Measurements from ENCODE around the gene NHSL1.

NHSL1 gene

DNA sequence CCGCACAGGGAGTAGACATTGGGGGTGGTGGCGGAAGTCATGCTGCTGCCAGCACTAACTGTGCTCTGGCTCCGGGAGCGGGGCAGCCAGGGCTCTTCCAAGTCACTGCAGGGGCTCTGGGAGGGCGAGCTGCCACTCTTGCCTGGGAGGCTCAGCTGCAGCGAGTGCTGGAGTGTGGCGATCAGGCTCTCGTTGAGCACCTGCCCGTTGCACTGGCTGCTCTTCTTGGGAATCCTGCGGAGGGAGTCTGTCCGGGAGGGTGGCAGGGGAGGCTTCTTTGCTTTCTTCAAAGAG is 67.3 kb downstream of the NHSL1 start:
- no peak for DNase-seq (ENCODE audit: low spot score)
- TF ChIP-seq, protein P1, sequence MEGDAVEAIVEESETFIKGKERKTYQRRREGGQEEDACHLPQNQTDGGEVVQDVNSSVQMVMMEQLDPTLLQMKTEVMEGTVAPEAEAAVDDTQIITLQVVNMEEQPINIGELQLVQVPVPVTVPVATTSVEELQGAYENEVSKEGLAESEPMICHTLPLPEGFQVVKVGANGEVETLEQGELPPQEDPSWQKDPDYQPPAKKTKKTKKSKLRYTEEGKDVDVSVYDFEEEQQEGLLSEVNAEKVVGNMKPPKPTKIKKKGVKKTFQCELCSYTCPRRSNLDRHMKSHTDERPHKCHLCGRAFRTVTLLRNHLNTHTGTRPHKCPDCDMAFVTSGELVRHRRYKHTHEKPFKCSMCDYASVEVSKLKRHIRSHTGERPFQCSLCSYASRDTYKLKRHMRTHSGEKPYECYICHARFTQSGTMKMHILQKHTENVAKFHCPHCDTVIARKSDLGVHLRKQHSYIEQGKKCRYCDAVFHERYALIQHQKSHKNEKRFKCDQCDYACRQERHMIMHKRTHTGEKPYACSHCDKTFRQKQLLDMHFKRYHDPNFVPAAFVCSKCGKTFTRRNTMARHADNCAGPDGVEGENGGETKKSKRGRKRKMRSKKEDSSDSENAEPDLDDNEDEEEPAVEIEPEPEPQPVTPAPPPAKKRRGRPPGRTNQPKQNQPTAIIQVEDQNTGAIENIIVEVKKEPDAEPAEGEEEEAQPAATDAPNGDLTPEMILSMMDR (IDR thresholded peaks at IDR 0.05; ENCODE audit: extremely low read depth, missing control alignments), result no peak

DNA sequence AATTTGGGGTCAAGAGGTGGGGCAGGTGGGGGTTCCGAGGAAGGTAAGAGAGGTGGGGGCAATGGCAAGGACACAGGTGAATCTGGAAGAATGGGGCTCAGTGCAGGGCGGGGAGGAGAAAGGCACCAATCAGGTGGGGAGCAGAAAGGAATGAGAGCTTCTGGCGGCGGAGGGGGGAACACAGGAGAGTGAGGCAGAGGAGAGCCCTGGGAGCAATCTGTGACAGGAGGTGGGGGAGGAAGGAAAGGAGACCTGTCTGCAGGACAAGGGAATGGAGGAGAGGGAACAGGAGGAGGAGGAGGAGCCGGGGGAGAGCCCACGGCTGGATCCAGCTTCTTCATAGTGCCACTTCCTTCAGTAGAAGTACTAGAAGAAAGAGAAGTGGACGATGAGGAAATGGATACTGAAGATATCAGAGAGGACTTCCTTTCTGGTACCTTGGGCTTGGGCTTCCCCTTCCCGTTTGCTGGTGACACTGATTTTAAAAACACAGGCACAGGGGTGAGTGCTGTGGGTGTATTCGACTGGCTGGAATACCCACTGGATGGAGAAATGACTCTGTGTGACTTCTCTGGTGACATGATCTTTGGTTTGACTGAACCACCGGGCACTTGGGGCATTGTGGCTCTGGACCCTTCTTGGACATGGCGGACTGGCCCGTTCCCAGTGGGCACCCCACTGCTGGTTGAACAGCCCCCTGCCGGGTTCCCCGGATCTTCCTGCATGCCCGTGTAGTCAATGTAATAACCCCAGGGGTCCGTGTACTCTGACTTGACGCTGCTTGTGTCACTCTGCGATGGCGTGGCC is 67.8 kb downstream of the NHSL1 start:
- no peak for DNase-seq (ENCODE audit: low spot score)
- TF ChIP-seq, protein P1 (IDR thresholded peaks at IDR 0.05; ENCODE audit: extremely low read depth, missing control alignments), result no peak

DNA sequence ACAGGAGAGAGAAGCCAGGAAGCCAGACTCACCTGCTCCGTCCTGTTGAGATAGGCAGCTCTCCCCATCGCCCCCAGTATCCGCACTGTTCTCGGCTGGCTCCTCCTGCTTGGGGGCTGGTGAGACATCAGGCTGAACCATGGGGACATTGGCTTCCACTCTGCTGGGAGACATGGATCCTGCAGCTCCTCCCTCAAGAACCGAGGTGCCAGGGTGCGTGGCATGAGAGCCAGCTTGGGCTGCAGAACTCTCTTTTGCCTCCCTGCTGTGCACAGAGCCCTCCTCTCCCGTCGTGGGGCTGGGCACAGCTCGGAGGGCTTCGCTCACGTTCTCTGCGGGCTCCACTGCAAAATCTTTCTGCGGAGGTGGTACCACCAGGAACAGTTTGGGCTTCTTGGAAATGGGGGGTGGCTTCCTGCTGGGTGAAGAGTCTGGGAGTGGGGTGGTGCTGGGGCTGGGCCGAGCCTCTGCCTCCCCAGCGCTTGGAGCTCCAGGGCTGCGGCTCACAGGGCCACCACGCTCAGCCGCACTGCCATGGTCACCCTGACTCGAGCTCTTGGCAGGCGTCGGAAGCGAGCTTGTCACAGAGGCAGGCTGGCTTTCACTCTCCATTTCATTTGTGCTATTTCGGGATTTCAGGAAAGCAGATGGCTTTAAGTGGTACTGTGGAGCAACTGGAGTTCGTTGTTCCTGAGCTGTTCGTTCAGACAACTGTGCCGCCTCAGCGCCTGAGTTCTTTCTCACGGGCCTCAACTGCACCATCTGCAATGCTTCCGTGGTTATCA is 68.7 kb downstream of the NHSL1 start:
- TF ChIP-seq, protein P1 (IDR thresholded peaks at IDR 0.05; ENCODE audit: extremely low read depth, missing control alignments), result no peak
- DNase-seq (ENCODE audit: low spot score), result no peak

GRCh38 chr6:138429761-138430160 is 69.5 kb downstream of the NHSL1 start:
- TF ChIP-seq, protein P1 (IDR thresholded peaks at IDR 0.05; ENCODE audit: extremely low read depth, missing control alignments), result no peak
- DNase-seq (ENCODE audit: low spot score), result no peak

DNA sequence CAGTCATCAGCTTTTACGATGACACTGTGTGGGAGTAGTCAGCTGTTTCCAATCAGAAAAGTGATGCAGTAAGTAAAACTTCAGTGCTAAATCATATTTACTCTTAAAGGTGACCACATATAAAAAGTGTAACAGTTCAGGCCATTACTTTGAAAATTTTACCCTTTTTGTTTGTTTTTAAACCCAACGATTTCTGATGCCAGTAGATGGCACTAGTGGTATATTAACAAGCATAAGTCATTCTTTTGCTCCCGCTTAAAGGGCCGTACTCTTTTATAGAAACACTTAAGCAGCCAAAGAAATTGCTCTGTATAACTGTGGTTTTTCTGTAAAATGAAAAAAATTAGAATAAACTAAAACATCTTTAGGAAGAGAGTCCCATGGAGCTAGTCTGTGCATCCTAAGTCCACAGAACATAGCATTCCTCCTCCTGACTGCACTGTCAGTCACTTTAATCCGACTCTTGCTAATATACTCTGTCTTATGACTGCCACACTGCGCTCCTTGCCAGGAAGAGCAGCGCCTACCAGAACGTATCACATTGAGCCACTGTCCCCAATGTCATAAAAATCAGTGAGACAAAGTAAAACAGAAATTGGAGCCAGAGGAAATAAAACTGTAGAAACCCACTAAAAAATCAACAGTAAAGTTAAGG is 70.2 kb downstream of the NHSL1 start:
- peak; percentile 77 for DNase-seq (ENCODE audit: low spot score)
- TF ChIP-seq, protein P1 (IDR thresholded peaks at IDR 0.05; ENCODE audit: extremely low read depth, missing control alignments), result no peak

DNA sequence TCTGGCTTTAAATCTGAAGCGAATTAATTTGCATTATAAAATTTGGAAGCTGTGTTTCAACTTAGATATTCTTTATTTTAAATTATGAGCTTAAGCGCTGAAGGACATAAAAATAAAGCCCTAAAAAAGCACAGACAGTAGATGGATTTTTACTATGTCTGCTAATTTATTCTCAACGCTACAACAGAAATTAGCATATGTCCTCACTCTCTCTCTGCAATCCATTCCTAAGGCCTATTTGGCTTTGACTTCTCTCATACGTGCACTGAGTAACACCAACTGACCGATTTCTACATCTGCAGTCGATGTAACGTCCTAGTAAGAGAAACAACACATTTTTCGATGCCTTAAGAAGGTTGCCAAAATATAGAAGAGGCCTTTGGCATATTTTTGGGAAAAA is 71.6 kb downstream of the NHSL1 start:
- TF ChIP-seq, protein P1 (IDR thresholded peaks at IDR 0.05; ENCODE audit: extremely low read depth, missing control alignments), result no peak
- DNase-seq (ENCODE audit: low spot score), result no peak
